ENCODE results near the gene HDAC11.

The HDAC11 gene

GRCh38 chr3:13525827-13526625, 45.9 kb downstream of the HDAC11 start:
- no peak for DNase-seq

- no peak for DNase-seq
Measured at GRCh38 chr3:13526626-13526949, 46.5 kb downstream of the HDAC11 start.

GRCh38 chr3:13528217-13528867, 48.2 kb downstream of the HDAC11 start:
- peak in 2 of 4 experiments; percentile 10 to 17 for DNase-seq

DNA sequence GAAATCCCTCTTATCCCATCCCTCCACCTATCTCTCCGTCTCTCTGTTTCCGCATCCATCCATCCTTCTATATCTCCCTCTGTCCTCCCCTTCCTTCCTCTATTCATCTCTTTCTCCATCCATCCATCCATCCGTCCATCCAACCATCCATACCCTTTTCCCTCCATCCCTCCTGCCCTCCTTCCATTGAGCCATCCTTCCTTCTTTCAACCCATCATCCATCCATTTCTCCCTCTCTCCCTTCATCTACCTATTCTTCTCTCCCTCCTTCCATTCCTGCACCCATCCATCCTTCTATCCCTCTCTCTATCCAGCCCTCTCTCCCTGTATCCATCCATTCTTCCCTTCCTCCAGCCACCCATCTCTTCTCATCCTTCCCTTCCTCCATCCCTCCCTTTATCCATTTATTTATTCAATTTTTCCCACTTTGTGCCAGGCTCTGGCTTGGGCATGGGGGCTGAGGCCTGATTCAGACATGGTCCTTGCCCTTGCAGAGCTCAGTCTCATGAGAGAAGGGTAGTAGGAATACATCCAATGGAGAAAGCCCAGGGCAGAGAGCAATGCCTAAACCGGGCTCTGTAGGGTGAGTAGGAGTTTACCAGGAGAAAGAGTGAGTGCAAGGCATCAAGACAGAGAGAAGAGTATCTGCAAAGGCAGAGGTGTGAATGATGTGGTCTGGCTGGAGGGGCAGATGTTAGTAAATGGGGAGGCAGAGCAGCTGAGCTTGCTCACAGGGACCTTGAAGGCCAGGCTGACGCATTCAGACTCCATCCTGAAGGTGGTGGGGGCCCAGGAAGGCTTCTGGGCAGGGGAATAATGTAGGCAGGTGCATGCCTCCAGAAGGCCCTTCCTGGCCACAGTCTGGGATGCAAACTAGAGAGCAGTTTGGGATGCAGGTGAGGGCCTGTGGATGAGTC, 49.3 kb downstream of the HDAC11 start:
- DNase-seq, result no peak

GRCh38 chr3:13530241-13531009, 50.3 kb downstream of the HDAC11 start:
- DNase-seq, result no peak

DNA sequence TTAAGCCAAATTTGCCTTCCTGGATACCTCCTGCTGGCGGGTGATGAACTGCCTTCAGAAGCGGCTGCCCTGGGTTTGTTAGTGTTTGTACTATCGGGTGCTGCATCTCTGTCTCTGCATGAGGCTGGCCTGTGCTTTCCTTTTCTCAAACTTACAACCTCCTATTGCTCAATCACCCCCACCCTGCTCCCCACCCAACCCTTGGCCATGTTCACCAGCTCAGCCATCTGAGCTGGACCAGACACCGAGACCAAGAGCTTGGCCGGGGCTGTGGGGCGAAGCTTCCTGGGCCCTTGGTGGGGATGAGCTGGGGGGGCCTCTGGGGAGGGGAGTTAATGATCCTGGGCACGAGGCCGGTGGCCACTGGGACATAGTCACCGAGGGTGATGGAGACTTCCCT, 52.0 kb downstream of the HDAC11 start:
- no peak for DNase-seq

DNA sequence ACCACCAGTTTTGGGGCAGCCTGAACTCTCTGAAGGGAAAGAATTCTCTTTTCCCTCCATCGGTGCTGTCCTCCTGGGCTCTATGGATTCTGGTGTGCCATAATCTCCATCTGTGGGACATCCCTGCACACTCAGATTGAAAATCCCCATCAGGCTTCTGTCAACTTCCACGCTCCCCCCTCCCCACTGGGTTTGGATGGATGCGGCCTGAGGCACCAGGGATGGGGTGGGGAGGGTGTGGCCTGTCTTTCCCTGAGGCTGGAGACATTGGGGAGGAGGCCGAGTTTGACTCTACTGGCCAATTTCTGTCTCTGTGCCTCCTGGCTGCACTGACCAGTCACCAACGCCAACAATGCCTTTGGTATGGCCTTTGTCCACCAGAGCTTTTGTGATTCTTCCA, 52.5 kb downstream of the HDAC11 start:
- DNase-seq, result no peak

DNA sequence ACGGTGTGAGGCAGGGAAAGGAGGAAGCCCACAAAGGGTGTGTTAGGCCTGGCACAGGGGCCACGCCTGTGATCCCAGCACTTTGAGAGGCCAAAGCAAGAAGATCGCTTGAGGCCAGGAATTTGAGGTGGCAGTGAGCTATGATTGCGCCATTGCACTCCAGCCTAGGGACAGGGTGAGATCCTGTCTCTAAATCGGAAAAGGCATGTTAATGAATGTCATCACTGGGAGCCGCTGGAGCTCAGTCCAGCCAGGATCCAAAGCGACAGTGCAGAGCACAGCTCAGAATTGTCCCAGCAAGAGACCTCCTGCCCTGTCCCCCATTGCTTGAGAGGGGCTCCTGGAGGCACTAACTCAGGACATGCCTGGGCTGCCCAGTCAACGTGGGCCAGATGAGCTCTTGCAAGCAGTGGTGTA, 53.8 kb downstream of the HDAC11 start:
- DNase-seq, result no peak

DNA sequence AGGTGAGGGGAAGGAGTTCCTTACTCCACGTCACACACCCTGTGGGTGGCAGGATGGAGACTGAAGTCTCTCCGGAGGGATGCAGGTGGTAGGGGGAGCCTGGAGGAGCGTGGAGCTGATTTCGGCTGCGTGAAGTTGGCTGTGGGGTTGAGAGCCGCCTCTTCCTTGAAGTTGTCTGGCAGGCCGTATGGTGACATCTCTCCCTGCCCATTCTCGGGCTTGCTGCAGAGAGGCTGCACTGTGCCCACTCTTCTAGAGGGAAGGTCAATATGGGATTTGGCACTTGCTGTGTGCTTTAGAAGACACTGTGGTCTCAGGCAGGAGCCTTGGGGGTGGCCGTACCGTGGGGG, 55.4 kb downstream of the HDAC11 start:
- no peak for DNase-seq

DNA sequence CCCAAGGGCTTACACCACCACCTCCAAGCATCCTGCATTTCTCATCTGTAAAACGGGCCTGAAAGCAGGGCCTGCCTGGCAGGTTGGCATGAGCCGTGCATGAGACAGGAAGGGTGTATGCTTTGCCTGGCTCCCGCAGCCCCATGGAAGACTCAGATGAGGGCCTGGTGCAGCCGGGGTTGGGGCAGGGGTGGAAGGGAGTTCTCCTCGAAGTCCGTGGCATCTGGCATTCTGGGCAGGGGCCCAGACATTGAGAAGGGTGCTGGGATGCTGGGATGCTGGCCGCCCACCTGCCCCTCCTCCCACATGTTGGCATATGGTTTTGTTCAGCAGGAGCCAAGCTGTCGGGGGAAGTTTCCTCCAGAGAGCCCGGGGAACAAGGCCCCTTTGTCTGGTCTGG, 55.8 kb downstream of the HDAC11 start:
- DNase-seq, result no peak

DNA sequence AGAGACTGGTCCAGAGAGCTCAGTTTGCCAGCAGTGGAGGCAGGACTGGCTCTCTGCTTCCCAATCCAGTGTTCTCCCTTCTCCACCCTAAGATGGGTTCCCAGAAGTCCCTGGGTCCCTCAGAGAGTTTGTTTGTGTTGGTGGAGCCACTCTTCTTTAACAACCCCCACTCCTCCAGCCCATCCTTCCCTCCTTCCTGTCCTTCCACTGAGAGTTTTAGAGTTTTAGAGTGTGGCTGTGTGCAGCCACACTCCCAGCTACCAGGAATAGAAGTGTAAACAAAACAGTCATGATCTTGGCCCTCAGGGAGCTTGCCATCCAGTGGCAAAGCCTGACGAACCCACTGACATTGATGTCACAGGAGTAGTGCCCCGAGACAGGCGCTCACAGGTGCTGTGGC, 56.3 kb downstream of the HDAC11 start:
- DNase-seq, result no peak

- DNase-seq, result no peak
Measured at GRCh38 chr3:13536832-13537231, 56.7 kb downstream of the HDAC11 start.

- no peak for DNase-seq
Measured at GRCh38 chr3:13537244-13537908, 57.3 kb downstream of the HDAC11 start.

- no peak for DNase-seq
Measured at GRCh38 chr3:13537909-13538296, 57.8 kb downstream of the HDAC11 start.

DNA sequence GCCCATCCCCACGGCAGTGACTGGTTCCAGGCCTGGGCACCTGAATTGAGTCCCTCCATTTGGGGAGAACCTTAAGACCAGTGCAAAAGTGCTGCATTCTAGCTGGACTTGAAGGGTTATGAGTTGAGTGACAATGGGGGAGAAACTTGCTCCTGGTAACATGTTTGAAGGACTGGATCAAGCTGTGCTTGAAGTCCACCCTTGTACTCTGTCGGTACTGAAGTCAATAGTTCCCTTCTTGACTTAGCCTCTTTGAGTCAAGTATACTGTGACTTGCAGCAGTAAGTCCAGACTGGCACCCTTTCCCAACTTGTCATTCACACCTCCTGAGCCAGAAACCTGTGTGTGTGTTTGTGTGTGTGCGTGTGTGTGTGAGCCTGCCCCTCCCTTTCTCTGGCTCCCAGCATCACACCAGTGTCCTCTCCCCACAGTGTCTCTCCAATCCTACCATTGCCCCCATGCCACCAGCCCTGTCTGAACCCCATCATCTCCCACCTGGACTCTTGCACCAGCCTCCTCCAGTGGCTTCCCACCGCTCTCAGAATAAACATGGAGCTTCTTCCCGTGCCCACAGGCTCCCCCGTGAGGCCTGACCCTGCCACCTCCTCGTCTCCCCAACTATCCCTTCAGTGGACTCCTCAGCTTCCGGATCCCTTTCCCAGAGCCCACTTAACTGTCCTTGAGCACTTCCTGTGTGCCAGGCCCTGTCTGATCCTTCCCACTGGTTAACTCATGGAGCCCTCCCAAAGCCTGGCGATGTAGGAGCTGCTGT, 58.6 kb downstream of the HDAC11 start:
- DNase-seq, result no peak

DNA sequence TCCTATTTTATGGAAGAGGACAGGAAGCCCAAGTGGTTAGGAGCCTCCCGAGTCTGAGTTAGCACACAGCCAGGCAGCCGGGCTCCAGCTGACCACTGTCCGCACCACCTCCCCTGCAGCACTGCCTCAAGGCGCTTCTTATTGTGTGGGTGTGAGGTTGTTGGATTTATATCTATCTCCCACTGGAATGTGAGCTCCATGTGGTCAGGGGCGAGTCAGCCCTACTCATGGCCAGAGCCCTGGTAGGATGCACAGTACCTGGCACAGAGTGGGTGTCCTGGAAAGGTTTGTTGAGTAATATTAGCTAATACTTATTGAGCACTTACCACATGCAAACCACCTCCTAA, 59.2 kb downstream of the HDAC11 start:
- no peak for DNase-seq

DNA sequence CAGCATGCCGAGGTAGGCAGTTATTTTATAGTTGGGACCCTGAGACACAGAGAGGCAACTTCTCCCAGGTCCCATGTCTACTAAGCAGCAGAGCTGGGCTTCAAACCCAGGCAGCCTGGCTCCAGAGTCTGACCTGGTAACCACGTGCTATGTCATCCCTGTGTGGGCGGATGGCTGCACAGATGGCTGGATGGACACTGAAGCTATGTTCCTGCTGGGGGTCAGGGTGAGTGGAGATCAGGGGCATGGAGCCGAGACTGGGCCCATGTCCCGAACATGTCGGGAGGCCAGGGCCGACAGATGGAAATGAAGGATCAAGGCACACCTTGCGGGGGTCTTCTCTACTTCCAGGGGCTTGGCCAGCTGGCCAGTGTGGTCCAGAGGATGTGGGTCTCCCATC, 59.6 kb downstream of the HDAC11 start:
- peak in 2 of 4 experiments; percentile 8 to 20 for DNase-seq

DNA sequence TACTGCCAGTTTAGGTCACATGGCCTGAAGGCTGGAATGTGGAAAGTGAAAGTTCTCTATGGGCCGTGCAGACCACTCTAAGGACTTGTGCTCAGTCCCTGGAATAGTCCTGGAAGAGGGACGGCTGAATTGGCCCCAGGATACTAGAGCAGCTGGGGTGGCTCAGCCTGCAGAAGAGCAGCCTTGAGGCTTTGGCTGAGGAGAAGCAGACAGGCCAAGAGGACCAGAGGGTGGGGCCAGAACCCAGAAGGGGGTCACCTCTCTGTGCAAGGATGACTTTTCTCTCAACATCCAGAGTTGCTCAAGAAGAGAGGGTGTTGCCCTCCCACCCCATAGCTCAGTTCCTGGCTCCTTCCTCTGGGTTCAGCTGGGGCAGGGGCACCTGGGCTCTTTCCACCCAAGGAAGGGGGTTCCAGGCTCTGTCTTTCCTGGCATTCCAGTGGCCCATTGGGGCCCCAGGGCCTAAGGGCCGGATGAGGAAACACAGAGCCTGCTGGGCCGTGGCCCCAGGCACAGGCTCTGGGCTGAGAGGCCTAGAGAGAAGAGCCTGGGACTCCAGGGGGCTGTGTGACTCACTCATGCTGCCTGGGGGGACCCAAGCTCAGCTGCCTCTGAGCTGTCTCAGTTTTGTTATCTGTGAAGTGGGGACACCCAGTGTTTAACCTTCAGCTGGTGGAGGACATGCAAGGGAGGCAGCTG, 60.3 kb downstream of the HDAC11 start:
- DNase-seq, result no peak

GRCh38 chr3:13541691-13542090, 61.6 kb downstream of the HDAC11 start:
- no peak for DNase-seq

GRCh38 chr3:13542142-13542541, 62.0 kb downstream of the HDAC11 start:
- no peak for DNase-seq

- DNase-seq, result no peak
Measured at GRCh38 chr3:13543253-13543652, 63.1 kb downstream of the HDAC11 start.
